GM12878 (cell line): ENCODE data around the gene TOMM20L. TPM values are rescaled to one million over a fixed set of nuclear protein-coding genes. Genes with fewer than 3 reads are reported as not detected.

Experiments used
- ATF7 ChIP-seq: fragments of 450-650 bp; IDR thresholded peaks from 2 replicates; pipeline ENCODE4 v1.6.1; 2016; ENCODE audit warnings: low read depth, mild to moderate bottlenecking
- E2F4 ChIP-seq: IDR thresholded peaks from 2 replicates; pipeline ENCODE4 v1.6.1; 2012; ENCODE audit warnings: low read depth, low read length, improper control_type of control experiment
- ETV6 ChIP-seq, 2 experiments: fragments of 450-650 bp in 1 of 2; IDR thresholded peaks in 1 of 2; conservative IDR thresholded peaks in 1 of 2; 2 replicates each; pipeline ENCODE4 v1.6.1; 2014; ENCODE audit warnings: antibody characterized with exemption in 1 of 2, borderline replicate concordance in 1 of 2, low read depth in 1 of 2, mild to moderate bottlenecking in 1 of 2, moderate library complexity in 1 of 2
- IRF3 ChIP-seq: fragments of 450-650 bp; IDR thresholded peaks from 2 replicates; pipeline ENCODE4 v1.6.1; 2014; ENCODE audit warnings: mild to moderate bottlenecking
- LARP7 ChIP-seq: fragments of 450-650 bp; IDR thresholded peaks from 2 replicates; pipeline ENCODE4 v1.6.1; 2017; ENCODE audit warnings: mild to moderate bottlenecking
- MEF2A ChIP-seq: IDR thresholded peaks from 2 replicates; pipeline ENCODE4 v1.6.1; 2011; ENCODE audit warnings: low read depth, mild to moderate bottlenecking, low read length, moderate library complexity; ENCODE audit not compliant: insufficient read depth
- NKRF ChIP-seq: fragments of 450-650 bp; conservative IDR thresholded peaks from 2 replicates; pipeline ENCODE4 v1.6.1; 2017; ENCODE audit warnings: mild to moderate bottlenecking, moderate library complexity
- NR2C2 ChIP-seq: IDR thresholded peaks from 2 replicates; pipeline ENCODE4 v1.6.1; 2011; ENCODE audit warnings: borderline replicate concordance, low read depth; ENCODE audit not compliant: control insufficient read depth, insufficient read length
- RBBP5 ChIP-seq: fragments of 200-600 bp; sonication (generic); conservative IDR thresholded peaks from 2 replicates; pipeline ENCODE4 v1.6.1; 2016
- RUNX3 ChIP-seq: IDR thresholded peaks from 2 replicates; pipeline ENCODE4 v1.6.1; 2012; ENCODE audit warnings: low read length, inconsistent platforms
- SIN3A ChIP-seq: IDR thresholded peaks from 2 replicates; pipeline ENCODE4 v1.6.1; 2012; ENCODE audit warnings: low read depth, low read length, improper control_type of control experiment
- SMAD1 ChIP-seq: fragments of 450-650 bp; IDR thresholded peaks from 2 replicates; pipeline ENCODE4 v1.6.1; 2018; ENCODE audit warnings: mild to moderate bottlenecking, low read depth; ENCODE audit not compliant: partially characterized antibody
- SMAD5 ChIP-seq: IDR thresholded peaks from 2 replicates; pipeline ENCODE4 v1.6.1; 2016; ENCODE audit warnings: antibody characterized with exemption, low read depth
- WRNIP1 ChIP-seq: IDR thresholded peaks from 2 replicates; pipeline ENCODE4 v1.6.1; 2011; ENCODE audit warnings: low read depth, low read length, improper control_type of control experiment, borderline replicate concordance
- ZBTB11 ChIP-seq: fragments of 450-650 bp; formaldehyde crosslinking; IDR thresholded peaks from 2 replicates; pipeline ENCODE4 v1.5.0; 2022; ENCODE audit warnings: mild to moderate bottlenecking, missing genetic modification characterization
- ZBTB33 ChIP-seq: fragments of 450-650 bp; IDR thresholded peaks from 2 replicates; pipeline ENCODE4 v1.6.1; 2017; ENCODE audit warnings: mild to moderate bottlenecking
- polyA plus RNA-seq, 11 experiments: library from polyadenylated mRNA; depleted of rRNA in 4 of 11; unstranded in 6 of 11; stranded (reverse) in 5 of 11; fragments of >200 nt; fragmentation: Nextera tagmentation in 4 of 11; fragmentation: Illumina TruSeq in 1 of 11; extraction: Ambion mirVana in 4 of 11; extraction: Trizol in 1 of 11; gene quantifications; 1 replicate in 1 of 11; 2 replicates in 10 of 11; pipeline versions ENCODE4 v1.2.1 to v1.2.3, GENCODE V29; 2011 to 2016; ENCODE audit warnings: inconsistent platforms in 2 of 11, missing spikeins in 2 of 11, low read depth in 1 of 11
- total RNA-seq, 4 experiments: library from RNA; depleted of rRNA in 3 of 4; stranded (reverse); fragments of >200 nt in 3 of 4; fragmentation: Illumina TruSeq in 1 of 4; extraction: Trizol in 1 of 4; gene quantifications; 2 replicates each; pipeline versions ENCODE4 v1.2.1 to v1.2.3, GENCODE V29; 2013 to 2021

TOMM20L gene
- total and polyA plus RNA-seq, 10 of the 15 experiments (the other 5 are each of a cell fraction or from before 2014, with no cell fraction given) = 0.28 TPM; not detected in 9

- TF ChIP-seq MEF2A = peak; percentile 62; the same call in 1 of the 2 replicates
- no peak for TF ChIP-seq NR2C2
- TF ChIP-seq WRNIP1 = no peak
- no peak for TF ChIP-seq ZBTB33
- no peak for TF ChIP-seq ETV6 (conservative IDR thresholded peaks at IDR 0.05 in 1 of 2, IDR thresholded peaks at IDR 0.05 in 1 of 2; ENCODE audit: borderline replicate concordance in 1 of 2, low read depth in 1 of 2)
- no peak for TF ChIP-seq SMAD1
- no peak for TF ChIP-seq SMAD5
- TF ChIP-seq LARP7 = peak; percentile 74; the same call in 1 of the 2 replicates
- TF ChIP-seq IRF3 = peak; percentile 20; the same call in 1 of the 2 replicates
- peak; percentile 16 for TF ChIP-seq NKRF
- TF ChIP-seq RBBP5 = peak; percentile 93
- no peak; the same call in 1 of the 2 replicates for TF ChIP-seq SIN3A
- TF ChIP-seq E2F4 = no peak
- TF ChIP-seq ATF7 = peak; percentile 98
- peak; percentile 95 for TF ChIP-seq ZBTB11 (CRISPR knock-in tag)
- TF ChIP-seq RUNX3 = peak; percentile 53
These were observed 31.8 kb downstream of the TOMM20L start, which contains the start of the genes KIAA0586 and TIMM9 (continued) for GRCh38 chr14:58427281-58428117.
